Gastroesophageal sphincter (tissue), 4 donors: ENCODE data around the gene TMTC2. TPM values are rescaled to one million over a fixed set of nuclear protein-coding genes. Genes with fewer than 3 reads are reported as not detected.

Experiments
- ATAC-seq: fragments of 150-250 bp; one replicate; pipeline ENCODE4 v1.9.1; 2016; ENCODE audit warnings: mild to moderate bottlenecking, moderate library complexity
- H3K27ac ChIP-seq, 4 donors: fragments of 200-600 bp; sonication (generic) in 3 of 4; 1 replicate in 3 of 4; 2 replicates in 1 of 4; pipeline ENCODE4 v1.5.1; 2016 to 2019
- H3K27me3 ChIP-seq: fragments of 200-600 bp; sonication (generic); one replicate; pipeline ENCODE4 v1.5.1; 2019
- H3K36me3 ChIP-seq, 2 donors: fragments of 200-600 bp; sonication (generic); one replicate each; pipeline ENCODE4 v1.5.1; 2019; ENCODE audit warnings: control low read depth in 1 of 2
- H3K4me1 ChIP-seq, 3 donors: fragments of 200-600 bp; sonication (generic); 1 replicate in 2 of 3; 2 replicates in 1 of 3; pipeline ENCODE4 v1.5.1; 2016 to 2019; ENCODE audit warnings: control low read depth in 2 of 3
- H3K4me3 ChIP-seq, 2 donors: fragments of 200-600 bp; sonication (generic); one replicate each; pipeline ENCODE4 v1.5.1; 2019; ENCODE audit warnings: mild to moderate bottlenecking in 1 of 2, moderate library complexity in 1 of 2
- H3K9me3 ChIP-seq, 3 donors: fragments of 200-600 bp; sonication (generic); one replicate each; pipeline ENCODE4 v1.5.1; 2017 to 2019; ENCODE audit warnings: control low read depth in 2 of 3
- EP300 ChIP-seq: sonication (generic); formaldehyde crosslinking; IDR thresholded peaks from one replicate; pipeline ENCODE4 v1.6.1; 2017; ENCODE audit warnings: antibody characterized with exemption, mild to moderate bottlenecking
- POLR2A ChIP-seq, 2 donors: fragments of 450-650 bp; IDR thresholded peaks; one replicate each; pipeline ENCODE4 v1.6.1; 2017; ENCODE audit warnings: antibody characterized with exemption in 2 of 2, mild to moderate bottlenecking in 2 of 2, moderate library complexity in 1 of 2
- POLR2AphosphoS5 ChIP-seq: sonication (generic); formaldehyde crosslinking; IDR thresholded peaks from one replicate; pipeline ENCODE4 v1.6.1; 2017; ENCODE audit warnings: antibody characterized with exemption
- WGBS, 2 donors: methylation state at CpG; one replicate each; pipeline ENCODE4 v1.1.5; 2018; ENCODE audit warnings: low coverage in 1 of 2; 5-methylcytosine and 5-hydroxymethylcytosine counted together
- total RNA-seq, 4 donors: library from RNA; depleted of rRNA; stranded (reverse); fragments of >200 nt; gene quantifications; one replicate each; pipeline ENCODE4 v1.1.0, GENCODE V29; 2016
- TF ChIP-seq, protein P1 (sequence below), 4 experiments: fragments of 200-600 bp in 2 of 4; fragments of 450-650 bp in 2 of 4; sonication (generic) in 1 of 4; IDR thresholded peaks; one replicate each; pipeline ENCODE4 v1.5.1; 2017 to 2019; ENCODE audit warnings: antibody characterized with exemption in 4 of 4, mild to moderate bottlenecking in 2 of 4, moderate library complexity in 2 of 4

The TMTC2 gene
- total RNA-seq, 4 donors from 2014 or later, result 7.4 to 21.8 (median 16.0) TPM

DNA sequence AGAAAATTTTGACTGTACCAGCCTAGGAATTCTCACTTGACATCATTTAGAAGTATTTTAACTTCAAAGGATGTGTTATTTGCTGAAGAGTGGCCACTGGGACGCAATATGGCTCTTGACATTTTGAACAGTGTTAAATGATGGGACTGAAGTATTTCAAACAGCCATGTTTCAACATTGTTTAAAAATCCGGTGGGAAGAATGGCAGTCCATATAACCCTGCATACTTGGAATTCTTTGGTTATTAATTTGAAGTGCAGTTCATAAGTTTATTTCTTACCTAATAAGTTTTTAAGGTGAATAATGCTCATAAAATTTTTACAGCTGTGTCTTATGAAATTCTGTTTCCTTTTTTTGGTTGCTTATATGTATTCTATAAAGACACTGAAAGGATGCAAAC, 8.3 kb downstream of the TMTC2 start:
- Histone ChIP-seq H3K36me3 (peaks cover 0 to 6% of the 10 kb centered on the region in 2 donors), H3K27me3 (no peaks in the 10 kb centered on the region), H3K4me3 (no peak overlapping the region), H3K27ac (no peak overlapping the region), H3K4me1 (peaks cover 0 to 3% (median 0%) of the 10 kb centered on the region in 3 donors), H3K9me3 (no peaks in the 10 kb centered on the region)
- no peak for TF ChIP-seq EP300
- no peak for TF ChIP-seq POLR2A (IDR thresholded peaks at IDR 0.05)
- TF ChIP-seq, protein P1, sequence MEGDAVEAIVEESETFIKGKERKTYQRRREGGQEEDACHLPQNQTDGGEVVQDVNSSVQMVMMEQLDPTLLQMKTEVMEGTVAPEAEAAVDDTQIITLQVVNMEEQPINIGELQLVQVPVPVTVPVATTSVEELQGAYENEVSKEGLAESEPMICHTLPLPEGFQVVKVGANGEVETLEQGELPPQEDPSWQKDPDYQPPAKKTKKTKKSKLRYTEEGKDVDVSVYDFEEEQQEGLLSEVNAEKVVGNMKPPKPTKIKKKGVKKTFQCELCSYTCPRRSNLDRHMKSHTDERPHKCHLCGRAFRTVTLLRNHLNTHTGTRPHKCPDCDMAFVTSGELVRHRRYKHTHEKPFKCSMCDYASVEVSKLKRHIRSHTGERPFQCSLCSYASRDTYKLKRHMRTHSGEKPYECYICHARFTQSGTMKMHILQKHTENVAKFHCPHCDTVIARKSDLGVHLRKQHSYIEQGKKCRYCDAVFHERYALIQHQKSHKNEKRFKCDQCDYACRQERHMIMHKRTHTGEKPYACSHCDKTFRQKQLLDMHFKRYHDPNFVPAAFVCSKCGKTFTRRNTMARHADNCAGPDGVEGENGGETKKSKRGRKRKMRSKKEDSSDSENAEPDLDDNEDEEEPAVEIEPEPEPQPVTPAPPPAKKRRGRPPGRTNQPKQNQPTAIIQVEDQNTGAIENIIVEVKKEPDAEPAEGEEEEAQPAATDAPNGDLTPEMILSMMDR (IDR thresholded peaks at IDR 0.05), result no peak
- TF ChIP-seq POLR2AphosphoS5, result no peak
- no peak for ATAC-seq
- 62 to 63% methylated on average over 2 of the region's 2 CpGs for WGBS, 2 donors

DNA sequence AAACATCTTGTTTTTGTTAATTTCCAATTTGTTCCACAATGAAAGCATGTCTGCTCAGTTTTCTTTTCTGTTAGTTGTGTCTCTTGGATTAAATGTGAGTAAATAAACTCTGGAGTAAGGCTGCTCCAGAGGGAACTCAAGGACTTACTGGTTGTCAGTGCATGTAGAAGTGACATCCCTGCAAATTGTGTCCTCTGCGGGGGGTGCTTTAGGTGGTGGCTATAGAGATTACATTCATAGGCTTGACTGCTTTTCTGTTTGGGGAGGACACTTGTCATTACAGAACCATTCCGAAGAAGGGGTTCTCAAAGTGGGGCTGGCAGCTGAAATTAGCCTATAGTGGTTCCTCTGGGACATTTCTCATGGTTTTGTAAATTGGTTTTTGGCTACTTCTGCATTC, 8.8 kb downstream of the TMTC2 start:
- TF ChIP-seq, protein P1 (IDR thresholded peaks at IDR 0.05), result no peak
- TF ChIP-seq POLR2A (IDR thresholded peaks at IDR 0.05) (no peak), POLR2AphosphoS5 (no peak), EP300 (no peak)
- 93 to 95% methylated on average over 2 of the region's 2 CpGs for WGBS, 2 donors
- H3K4me1 ChIP-seq, result no peaks in the 10 kb centered on the region
- H3K4me3 ChIP-seq, result no peak overlapping the region
- no peaks in the 10 kb centered on the region for H3K9me3 ChIP-seq
- no peak for ATAC-seq
- no peaks in the 10 kb centered on the region for H3K27me3 ChIP-seq
- H3K36me3 ChIP-seq, result peaks cover 0 to 6% of the 10 kb centered on the region in 2 donors
- H3K27ac ChIP-seq, result no peak overlapping the region

DNA sequence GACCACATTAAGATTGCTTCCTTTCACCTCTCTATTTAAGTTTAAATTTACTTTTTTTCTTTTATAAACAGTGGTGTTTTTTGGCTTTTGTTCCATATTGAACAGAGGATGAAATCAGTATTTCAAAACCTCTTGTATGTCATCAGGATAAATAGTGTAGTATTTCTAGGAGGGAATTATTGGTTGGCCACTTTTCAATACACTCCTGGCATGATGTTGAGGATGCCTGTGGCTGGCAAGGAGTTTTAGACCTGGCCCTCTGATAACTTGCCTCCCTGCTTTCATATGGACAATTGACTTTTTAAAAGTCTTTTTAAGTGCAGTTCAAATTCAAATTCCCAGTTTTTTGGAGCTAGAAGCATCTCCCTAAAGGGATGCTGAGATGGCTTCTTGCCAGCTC, 9.8 kb downstream of the TMTC2 start:
- H3K4me1 ChIP-seq, result no peaks in the 10 kb centered on the region
- H3K27me3 ChIP-seq, result no peaks in the 10 kb centered on the region
- H3K4me3 ChIP-seq, result no peak overlapping the region
- no peaks in the 10 kb centered on the region for H3K9me3 ChIP-seq
- TF ChIP-seq, protein P1 (IDR thresholded peaks at IDR 0.05), result no peak
- no peak for TF ChIP-seq POLR2A (IDR thresholded peaks at IDR 0.05)
- TF ChIP-seq EP300, result no peak
- H3K27ac ChIP-seq, result no peak overlapping the region
- H3K36me3 ChIP-seq, result peaks cover 0 to 6% of the 10 kb centered on the region in 2 donors
- no peak for ATAC-seq

DNA sequence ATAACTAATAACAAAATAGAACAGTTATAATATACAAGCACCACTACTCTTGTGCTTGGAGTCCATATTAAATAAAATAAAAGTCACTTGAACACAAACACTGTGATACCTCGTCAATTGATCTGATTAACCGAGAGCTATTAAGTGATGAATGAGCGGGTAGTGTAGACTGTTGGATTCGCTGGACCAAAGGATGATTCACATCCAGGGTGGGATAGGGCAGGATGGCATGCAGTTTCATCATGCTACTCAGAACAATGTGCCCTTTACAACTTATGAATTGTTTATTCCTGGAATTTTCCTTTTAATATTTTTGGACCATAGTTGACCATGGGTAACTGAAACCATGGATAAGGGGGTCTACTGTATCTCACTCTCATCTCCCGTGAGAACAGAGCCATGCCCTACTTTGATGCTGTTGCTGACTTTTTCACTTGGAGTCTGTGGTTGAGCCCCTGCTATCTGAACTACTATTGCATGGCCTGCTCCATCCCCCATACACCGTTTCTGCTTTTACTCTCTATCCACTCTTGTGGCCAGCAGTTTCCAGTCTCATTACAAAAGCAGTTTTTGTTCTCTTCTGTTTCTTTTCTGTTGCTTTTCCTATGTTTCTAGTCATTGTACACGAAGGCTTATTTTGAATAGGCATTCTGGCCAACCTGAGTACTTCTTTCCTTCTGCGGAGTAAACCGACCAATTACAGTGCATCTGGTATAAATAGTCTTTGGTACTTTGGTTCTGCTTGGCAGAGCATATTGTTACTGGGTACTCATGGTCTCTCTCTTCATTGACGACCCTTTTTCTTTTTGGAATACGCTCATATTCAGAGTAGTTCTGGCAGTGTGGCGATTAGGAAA, 12.2 kb downstream of the TMTC2 start:
- Histone ChIP-seq H3K4me3 (no peak overlapping the region), H3K27me3 (no peaks in the 10 kb centered on the region), H3K9me3 (no peaks in the 10 kb centered on the region), H3K4me1 (no peaks in the 10 kb centered on the region), H3K36me3 (no peaks in the 10 kb centered on the region), H3K27ac (no peak overlapping the region)
- no peak for ATAC-seq
- 83 to 85% methylated on average over 10 to 12 of the region's 12 CpGs for WGBS, 2 donors
- TF ChIP-seq, protein P1 (IDR thresholded peaks at IDR 0.05), result no peak
- TF ChIP-seq POLR2AphosphoS5 (no peak), EP300 (no peak), POLR2A (IDR thresholded peaks at IDR 0.05) (no peak)

DNA sequence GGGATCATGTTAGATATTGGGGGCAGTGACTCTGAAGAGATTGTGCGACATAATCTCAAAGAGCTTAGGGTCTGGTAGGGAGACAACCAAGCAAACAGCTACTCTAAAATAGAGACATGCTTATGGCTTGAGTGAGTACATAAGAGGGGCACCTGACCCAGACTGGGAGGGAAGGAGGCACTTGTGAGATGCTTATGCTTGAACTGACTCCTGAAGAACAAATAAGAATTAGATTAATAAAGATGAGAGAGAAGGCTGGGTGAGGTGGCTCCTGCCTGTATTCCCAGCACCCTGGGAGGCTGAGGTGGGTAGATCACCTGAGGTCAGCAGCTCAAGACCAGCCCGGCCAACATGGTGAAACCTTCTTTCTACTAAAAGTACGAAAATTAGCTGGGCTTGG, 19.1 kb downstream of the TMTC2 start:
- 100% methylated on average over 1 of the region's 3 CpGs for WGBS, 2 donors
- Histone ChIP-seq H3K36me3 (no peaks in the 10 kb centered on the region), H3K9me3 (no peaks in the 10 kb centered on the region), H3K27me3 (no peaks in the 10 kb centered on the region), H3K4me3 (no peak overlapping the region), H3K27ac (no peak overlapping the region), H3K4me1 (peaks cover 0 to 13% (median 0%) of the 10 kb centered on the region in 3 donors)
- no peak for TF ChIP-seq POLR2AphosphoS5
- no peak for TF ChIP-seq EP300
- no peak for TF ChIP-seq POLR2A (IDR thresholded peaks at IDR 0.05)
- TF ChIP-seq, protein P1 (IDR thresholded peaks at IDR 0.05), result no peak
- ATAC-seq, result no peak
